SH-SY5Y (cell line): ENCODE measurements around the gene KIAA1586.

ENCODE experiments used
- GATA2 ChIP-seq: IDR thresholded peaks from 2 replicates; pipeline ENCODE4 v1.6.1; 2011; ENCODE audit warnings: mild to moderate bottlenecking, low read depth, low read length
- GATA3 ChIP-seq: IDR thresholded peaks from 2 replicates; pipeline ENCODE4 v1.6.1; 2011; ENCODE audit warnings: low read depth, mild to moderate bottlenecking, low read length, moderate library complexity

- no peak for TF ChIP-seq GATA3
- TF ChIP-seq GATA2, result no peak
Observed at GRCh38 chr6:57040011-57040410, 6.5 kb upstream of the KIAA1586 start.
